HepG2 (cell line): ENCODE data around the gene PPP3R1. TPM values are rescaled to one million over a fixed set of nuclear protein-coding genes. Genes with fewer than 3 reads are reported as not detected.

Experiments
- ATAC-seq: fragments of 200-7000 bp; cut with Tn5 transposase; 3 replicates; pipeline ENCODE4 v1.9.1; 2020; ENCODE audit warnings: mild to moderate bottlenecking, moderate library complexity
- BruUV-seq: library from RNA; stranded (reverse); fragments of 400-500 nt; replicated peaks from 2 replicates; lab custom pipeline; 2021; lab: Mats Ljungman, UMichigan
- CTCF ChIA-PET: fragments of 300-600 bp; formaldehyde crosslinking; extraction: SDS; loops from one replicate; lab custom pipeline; 2021; ENCODE audit warnings: low total read pairs, inconsistent platforms, low intra/inter-chr PET ratio; lab: Yijun Ruan, JAX
- POLR2A ChIA-PET: fragments of 350-600 bp; sonication (Branson Sonifier 250); formaldehyde crosslinking; loops from one replicate; lab custom pipeline; 2020; ENCODE audit warnings: antibody characterized with exemption, inconsistent platforms; lab: Yijun Ruan, JAX
- DNase-seq: peaks from one replicate; pipeline ENCODE4 v3.0.0-alpha.2; 2015; ENCODE audit warnings: low spot score
- FAIRE-seq: peaks from 3 replicates; lab custom pipeline; 2011; peaks lifted over from hg19 to GRCh38; lab: Jason Lieb, UNC
- H2AFZ ChIP-seq: one replicate; pipeline ENCODE4 v1.6.1; 2011; ENCODE audit warnings: low read length, inconsistent platforms
- H3K27ac ChIP-seq: fragments of 300-600 bp; 3 replicates; pipeline ENCODE4 v1.8.0; 2011; ENCODE audit warnings: mixed run types, mild to moderate bottlenecking, mixed read lengths, low read length, inconsistent platforms; ENCODE audit not compliant: insufficient read depth; ENCODE audit errors: extremely low read length
- H3K27me3 ChIP-seq, 2 experiments: fragments of 200-600 bp in 1 of 2; 2 replicates in 1 of 2; 3 replicates in 1 of 2; pipeline versions ENCODE4 v1.6.0 to v1.8.0; 2011; ENCODE audit warnings: low read length in 2 of 2, mild to moderate bottlenecking in 2 of 2, moderate library complexity in 2 of 2, inconsistent platforms in 1 of 2; ENCODE audit not compliant: insufficient read depth in 2 of 2, control insufficient read depth in 1 of 2
- H3K36me3 ChIP-seq, 2 experiments: fragments of 200-600 bp in 1 of 2; replicated peaks in 1 of 2; 2 replicates in 1 of 2; 3 replicates in 1 of 2; pipeline versions ENCODE4 v1.5.1 to v1.8.0; 2011; ENCODE audit warnings: low read length in 2 of 2, inconsistent platforms in 1 of 2; ENCODE audit not compliant: insufficient read depth in 2 of 2, control insufficient read depth in 1 of 2
- H3K4me1 ChIP-seq: 2 replicates; pipeline ENCODE4 v1.5.1; 2012; ENCODE audit warnings: low read length, inconsistent platforms; ENCODE audit not compliant: insufficient read depth
- H3K4me2 ChIP-seq: 2 replicates; pipeline ENCODE4 v1.6.0; 2011; ENCODE audit warnings: low read depth, low read length, inconsistent platforms
- H3K4me3 ChIP-seq, 3 experiments: fragments of 200-600 bp in 1 of 3; sonication (generic), shearing (Covaris generic) in 1 of 3; replicated peaks in 1 of 3; 2 replicates each; pipeline ENCODE4 v1.5.1; 2011 to 2016; ENCODE audit warnings: low read length in 3 of 3, inconsistent platforms in 2 of 3, low read depth in 2 of 3, mild to moderate bottlenecking in 2 of 3, control low read depth in 1 of 3, mixed read lengths in 1 of 3; ENCODE audit not compliant: insufficient read depth in 1 of 3
- H3K79me2 ChIP-seq: one replicate; pipeline ENCODE4 v1.6.1; 2011; ENCODE audit warnings: low read length, inconsistent platforms; ENCODE audit not compliant: insufficient read depth
- H3K9ac ChIP-seq: 2 replicates; pipeline ENCODE4 v1.6.0; 2011; ENCODE audit warnings: mild to moderate bottlenecking, low read depth, low read length, inconsistent platforms; ENCODE audit not compliant: insufficient read depth
- H3K9me3 ChIP-seq: 2 replicates; pipeline ENCODE4 v1.5.1; 2012; ENCODE audit warnings: mild to moderate bottlenecking, low read length
- H4K20me1 ChIP-seq: 2 replicates; pipeline ENCODE4 v1.6.0; 2011; ENCODE audit warnings: inconsistent platforms, mild to moderate bottlenecking, low read length, moderate library complexity; ENCODE audit not compliant: insufficient read depth
- FLYWCH1 ChIP-seq: sonication (generic); formaldehyde crosslinking; IDR thresholded peaks from 2 replicates; pipeline ENCODE4 v1.8.1; 2023; ENCODE audit warnings: mild to moderate bottlenecking, missing genetic modification reagents
- IKZF4 ChIP-seq: sonication (generic); formaldehyde crosslinking; IDR thresholded peaks from 2 replicates; pipeline ENCODE4 v1.5.1; 2020; ENCODE audit warnings: borderline replicate concordance, mild to moderate bottlenecking, low read depth, missing genetic modification reagents; ENCODE audit errors: not compliant biosample characterization
- POLR2G ChIP-seq: fragments of 200-400 bp; formaldehyde crosslinking; IDR thresholded peaks from 2 replicates; pipeline ENCODE4 v1.6.1; 2018; ENCODE audit warnings: mild to moderate bottlenecking, low read depth, low read length, moderate library complexity
- RBM22 ChIP-seq: fragments of 200-400 bp; formaldehyde crosslinking; optimal IDR thresholded peaks from 2 replicates; pipeline ENCODE3; 2017; ENCODE audit warnings: mild to moderate bottlenecking, low read length, moderate library complexity
- RFX3 ChIP-seq: IDR thresholded peaks from 2 replicates; pipeline ENCODE4 v1.6.1; 2016; ENCODE audit warnings: missing biosample characterization, missing genetic modification reagents
- SOX5 ChIP-seq: IDR thresholded peaks from 2 replicates; pipeline ENCODE4 v1.6.1; 2016; ENCODE audit warnings: borderline replicate concordance
- TAF1 ChIP-seq: sonication (generic); formaldehyde crosslinking; IDR thresholded peaks from 2 replicates; pipeline ENCODE4 v1.4.0; 2020; ENCODE audit warnings: missing genetic modification reagents
- WGBS: methylation state at CpG from one replicate; pipeline ENCODE4 v1.1.6; 2017; ENCODE audit warnings: low lambda C conversion rate; 5-methylcytosine and 5-hydroxymethylcytosine counted together
- in situ Hi-C: cut with HindIII; loops from 2 replicates; pipeline ENCODE4 v1.10.0; 2017; ENCODE audit warnings: low pct_unique_long_range_greater_than_20kb; ENCODE audit not compliant: extremely low pct_ligation_motif_present
- intact Hi-C: fragments of 100-400 bp; cut with micrococcal nuclease; formaldehyde crosslinking; loops from one replicate; pipeline ENCODE4 v1.10.0; 2022; ENCODE audit not compliant: unreplicated experiment
- polyA plus RNA-seq, 8 experiments: library from polyadenylated mRNA; depleted of rRNA in 3 of 8; stranded (reverse) in 7 of 8; unstranded in 1 of 8; fragments of >200 nt; fragmentation: Illumina TruSeq in 4 of 8; extraction: Trizol in 4 of 8; gene quantifications; 2 replicates each; pipeline versions ENCODE4 v1.2.1 to v1.2.3, GENCODE V29; 2011 to 2016; ENCODE audit warnings: low read depth in 4 of 8, missing spikeins in 1 of 8, mixed read lengths in 1 of 8; ENCODE audit not compliant: insufficient read depth in 1 of 8
- total RNA-seq, 5 experiments: library from RNA; depleted of rRNA; stranded (reverse); fragments of >200 nt; fragmentation: Illumina TruSeq; extraction: Trizol; gene quantifications; 2 replicates each; pipeline ENCODE4 v1.2.3, GENCODE V29; 2016; ENCODE audit warnings: low read depth in 1 of 5

The PPP3R1 gene
- total and polyA plus RNA-seq, 2 of the 13 experiments (the other 11 are each of a cell fraction or from before 2014, with no cell fraction given), result 11.6 to 25.7 TPM

DNA sequence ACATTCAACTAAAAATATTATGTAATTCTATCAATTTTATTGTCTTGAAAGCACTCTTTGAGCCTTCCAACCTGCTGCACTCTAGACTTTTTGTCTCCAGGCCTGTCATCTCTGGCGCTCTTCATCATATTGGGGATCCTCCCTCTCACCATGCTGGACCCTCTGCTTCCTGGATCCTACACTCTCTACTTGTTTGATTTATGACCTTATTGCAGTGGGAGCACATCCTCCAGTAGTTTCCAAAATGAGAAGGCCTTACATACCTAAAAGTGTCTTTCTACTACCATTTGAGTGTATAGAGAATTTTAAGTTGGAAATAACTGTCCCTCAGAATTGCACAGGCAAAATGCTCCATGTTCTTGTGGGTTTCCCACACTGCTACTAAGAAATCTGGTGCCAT, 69.4 kb downstream of the PPP3R1 start:
- no peak overlapping the region for H3K9ac ChIP-seq
- no peak for ATAC-seq
- DNase-seq, result no peak
- no peak for FAIRE-seq
- CTCF ChIA-PET, result no interaction called here
- H3K4me1 ChIP-seq, result peaks cover 7% of the 10 kb centered on the region
- H3K4me2 ChIP-seq, result no peak overlapping the region
- H3K27ac ChIP-seq, result no peak overlapping the region
- H3K4me3 ChIP-seq, result no peak overlapping the region
- WGBS, result 100% methylated on average over 1 of the region's 1 CpG
- peaks cover 13 to 60% of the 10 kb centered on the region in 2 experiments for H3K36me3 ChIP-seq
- intact Hi-C loops (no loop called here), in situ Hi-C loops (no loop called here)
- BruUV-seq, result no TSS peak
- H4K20me1 ChIP-seq, result peaks cover 4% of the 10 kb centered on the region; the same call in 1 of the 2 replicates
- H3K9me3 ChIP-seq, result no peaks in the 10 kb centered on the region
- TF ChIP-seq RFX3 (CRISPR knock-in tag), result no peak
- TF ChIP-seq FLYWCH1 (CRISPR knock-in tag), result no peak
- H3K79me2 ChIP-seq, result peaks cover 3% of the 10 kb centered on the region
- no peaks in the 10 kb centered on the region for H3K27me3 ChIP-seq
- H2AFZ ChIP-seq, result no peak overlapping the region
- POLR2A ChIA-PET, result no interaction called here

DNA sequence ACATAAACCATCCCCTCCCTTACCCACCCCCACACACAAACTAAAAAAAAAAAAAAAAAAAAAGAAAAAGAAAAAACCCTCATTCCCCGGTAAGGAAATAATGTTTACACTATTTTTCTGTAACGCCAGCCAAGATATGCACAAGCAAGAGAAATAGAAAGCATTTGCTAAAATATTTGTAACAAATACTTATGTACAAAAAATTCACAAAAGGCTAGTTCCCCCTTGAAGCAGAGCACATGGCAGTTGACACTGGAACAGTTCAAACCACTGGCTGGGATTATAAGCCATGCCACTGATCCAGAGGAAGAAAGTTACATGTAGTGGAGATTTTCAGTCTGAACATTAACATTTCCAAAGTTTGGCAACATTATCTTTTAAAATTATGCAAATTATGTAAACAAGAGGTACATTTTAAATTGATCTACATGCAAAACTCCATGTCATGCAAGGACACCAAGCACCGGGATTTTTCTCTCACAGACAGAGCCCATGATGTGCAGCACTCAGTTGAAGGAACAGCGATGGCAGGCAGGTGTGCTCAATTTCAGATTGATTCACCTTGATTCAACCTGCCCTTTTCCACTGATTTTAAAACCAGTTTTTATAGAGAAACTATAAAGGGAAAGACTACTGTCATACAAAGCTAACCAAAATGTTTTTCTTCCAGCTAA, 73.2 kb downstream of the PPP3R1 start:
- BruUV-seq, result TSS peak; percentile 27
- Histone ChIP-seq H4K20me1 (no peaks in the 10 kb centered on the region), H3K9ac (no peak overlapping the region), H3K27ac (no peak overlapping the region), H3K4me2 (no peak overlapping the region), H3K4me3 (no peak overlapping the region), H3K36me3 (peaks cover 9 to 74% of the 10 kb centered on the region in 2 experiments), H3K4me1 (no peaks in the 10 kb centered on the region), H2AFZ (no peak overlapping the region), H3K9me3 (no peaks in the 10 kb centered on the region), H3K79me2 (no peaks in the 10 kb centered on the region), H3K27me3 (no peaks in the 10 kb centered on the region)
- intact Hi-C loops (no loop called here), in situ Hi-C loops (no loop called here)
- WGBS, result 94% methylated on average over 4 of the region's 4 CpGs
- FAIRE-seq (no peak), DNase-seq (no peak), ATAC-seq (no peak)
- TF ChIP-seq IKZF4 (CRISPR knock-in tag) (no peak), RBM22 (peak; percentile 67), SOX5 (CRISPR knock-in tag) (no peak), POLR2G (peak; percentile 8; the same call in 1 of the 2 replicates), TAF1 (CRISPR knock-in tag) (no peak)
- ChIA-PET POLR2A (interaction anchor here (1.7 kb wide), 1 partner anchor 22 kb away, joined by 7 read pairs; the partner anchor contains the start of gene PNO1), CTCF (no interaction called here)
